ENCODE data around the gene IGF1.

DNA sequence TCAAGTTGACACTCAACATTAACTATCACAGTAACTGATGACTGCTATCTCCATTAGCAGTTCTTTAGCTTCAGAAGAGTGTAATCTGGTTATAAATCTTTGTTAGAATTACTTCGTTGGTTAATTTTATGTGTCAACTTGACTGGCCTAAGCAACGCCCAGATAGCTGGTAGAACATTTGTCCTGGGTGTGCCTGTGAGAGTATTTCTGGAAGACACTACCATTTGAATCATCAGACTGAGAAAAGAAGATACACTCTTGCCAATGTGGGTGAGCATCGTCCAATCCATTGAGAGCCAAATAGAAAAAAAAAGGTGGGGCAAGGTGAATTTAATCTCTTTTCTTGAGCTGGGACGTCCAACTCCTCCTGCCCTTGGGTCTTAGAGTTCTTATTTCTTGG, 129.0 kb downstream of the IGF1 start:
- TF ChIP-seq, protein P1, sequence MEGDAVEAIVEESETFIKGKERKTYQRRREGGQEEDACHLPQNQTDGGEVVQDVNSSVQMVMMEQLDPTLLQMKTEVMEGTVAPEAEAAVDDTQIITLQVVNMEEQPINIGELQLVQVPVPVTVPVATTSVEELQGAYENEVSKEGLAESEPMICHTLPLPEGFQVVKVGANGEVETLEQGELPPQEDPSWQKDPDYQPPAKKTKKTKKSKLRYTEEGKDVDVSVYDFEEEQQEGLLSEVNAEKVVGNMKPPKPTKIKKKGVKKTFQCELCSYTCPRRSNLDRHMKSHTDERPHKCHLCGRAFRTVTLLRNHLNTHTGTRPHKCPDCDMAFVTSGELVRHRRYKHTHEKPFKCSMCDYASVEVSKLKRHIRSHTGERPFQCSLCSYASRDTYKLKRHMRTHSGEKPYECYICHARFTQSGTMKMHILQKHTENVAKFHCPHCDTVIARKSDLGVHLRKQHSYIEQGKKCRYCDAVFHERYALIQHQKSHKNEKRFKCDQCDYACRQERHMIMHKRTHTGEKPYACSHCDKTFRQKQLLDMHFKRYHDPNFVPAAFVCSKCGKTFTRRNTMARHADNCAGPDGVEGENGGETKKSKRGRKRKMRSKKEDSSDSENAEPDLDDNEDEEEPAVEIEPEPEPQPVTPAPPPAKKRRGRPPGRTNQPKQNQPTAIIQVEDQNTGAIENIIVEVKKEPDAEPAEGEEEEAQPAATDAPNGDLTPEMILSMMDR (conservative IDR thresholded peaks at IDR 0.05 in 1 of 2, IDR thresholded peaks at IDR 0.05 in 1 of 2; ENCODE audit: extremely low read depth in 1 of 2, insufficient read depth in 1 of 2, low read depth in 1 of 2, low read length in 2 of 2), result no peak
- no peak for TF ChIP-seq EZH2 (IDR thresholded peaks at IDR 0.05; ENCODE audit: borderline replicate concordance, low read length)

Data from mammary epithelial cell (primary cell).